GM21717 (cell line): ENCODE data around the gene RIPK4.
"Not testable (repeated sequence)": the region's sequence is repeated elsewhere in the genome, so short reads cannot be mapped to it uniquely, and the experiment has no call there.

Experiments used
- ATAC-seq: cut with Tn5 transposase; IDR thresholded peaks from one replicate; pipeline ENCODE4 v1.9.1; 2021; ENCODE audit warnings: mild to moderate bottlenecking, moderate library complexity; ENCODE audit not compliant: unreplicated experiment

The RIPK4 gene

GRCh38 chr21:41720250-41720649, 46.6 kb downstream of the RIPK4 start:
- ATAC-seq, result no peak

- no peak for ATAC-seq
These were observed 47.2 kb downstream of the RIPK4 start for GRCh38 chr21:41719691-41720090.

- no peak for ATAC-seq
These were observed 49.1 kb downstream of the RIPK4 start for GRCh38 chr21:41717573-41718330.

GRCh38 chr21:41716751-41717150, 50.1 kb downstream of the RIPK4 start:
- no peak for ATAC-seq

GRCh38 chr21:41715649-41716281, 51.1 kb downstream of the RIPK4 start:
- ATAC-seq, result no peak

- ATAC-seq, result not testable (repeated sequence)
These were observed 52.5 kb downstream of the RIPK4 start for GRCh38 chr21:41714299-41714865.

- no peak for ATAC-seq
These were observed 53.2 kb downstream of the RIPK4 start for GRCh38 chr21:41713495-41714281.

GRCh38 chr21:41712730-41713129, 54.1 kb downstream of the RIPK4 start:
- ATAC-seq, result no peak

- no peak for ATAC-seq
These were observed 54.7 kb downstream of the RIPK4 start for GRCh38 chr21:41712201-41712600.

- no peak for ATAC-seq
These were observed 55.3 kb downstream of the RIPK4 start for GRCh38 chr21:41711416-41712007.

GRCh38 chr21:41710823-41711160, 56.1 kb downstream of the RIPK4 start:
- no peak for ATAC-seq

- ATAC-seq, result no peak
These were observed 56.7 kb downstream of the RIPK4 start for GRCh38 chr21:41709965-41710822.

GRCh38 chr21:41709166-41709565, 57.7 kb downstream of the RIPK4 start:
- no peak for ATAC-seq

GRCh38 chr21:41707960-41708330, 58.9 kb downstream of the RIPK4 start:
- no peak for ATAC-seq

GRCh38 chr21:41707231-41707959, 59.5 kb downstream of the RIPK4 start:
- no peak for ATAC-seq

- ATAC-seq, result no peak
These were observed 60.2 kb downstream of the RIPK4 start for GRCh38 chr21:41706678-41707077.

- no peak for ATAC-seq
These were observed 60.6 kb downstream of the RIPK4 start for GRCh38 chr21:41706263-41706639.

- no peak for ATAC-seq
These were observed 61.1 kb downstream of the RIPK4 start for GRCh38 chr21:41705546-41706262.
